H1 (cell line): Measurements from ENCODE around the gene CRB2. TPM values are rescaled to one million over a fixed set of nuclear protein-coding genes. Genes with fewer than 3 reads are reported as not detected.

ENCODE experiments used
- CTCF ChIA-PET: fragments of 300-600 bp; sonication (Branson Sonifier 250); formaldehyde crosslinking; loops from one replicate; lab custom pipeline; 2021; ENCODE audit not compliant: partially characterized antibody; lab: Charles Lee
- POLR2A ChIA-PET: fragments of 300-600 bp; sonication (Branson Sonifier 250); formaldehyde crosslinking; loops from one replicate; lab custom pipeline; 2021; ENCODE audit warnings: inconsistent platforms; ENCODE audit not compliant: partially characterized antibody; lab: Charles Lee
- DNase-seq, 2 experiments: peaks; one replicate each; pipeline versions ENCODE4 v3.0.0 to v3.0.0-alpha.2; 2010 to 2022; ENCODE audit warnings: low spot score in 2 of 2, low read depth in 1 of 2, mixed read lengths in 1 of 2
- FAIRE-seq: peaks from 2 replicates; lab custom pipeline; 2011; peaks lifted over from hg19 to GRCh38; lab: Jason Lieb, UNC
- H2AFZ ChIP-seq: 2 replicates; pipeline ENCODE4 v1.8.1; 2012; ENCODE audit warnings: low read length, inconsistent platforms
- H2AK5ac ChIP-seq: 2 replicates; pipeline ENCODE4 v1.6.1; 2013; ENCODE audit warnings: low read depth, low read length
- H2BK120ac ChIP-seq: replicated peaks from 2 replicates; pipeline ENCODE3; 2013; ENCODE audit warnings: low read depth, low read length, inconsistent platforms
- H2BK12ac ChIP-seq: 2 replicates; pipeline ENCODE4 v1.6.1; 2013; ENCODE audit warnings: low read depth, low read length
- H2BK15ac ChIP-seq: 2 replicates; pipeline ENCODE4 v1.6.1; 2013; ENCODE audit warnings: low read length
- H2BK20ac ChIP-seq: 2 replicates; pipeline ENCODE4 v1.6.1; 2013; ENCODE audit warnings: low read length
- H2BK5ac ChIP-seq: 2 replicates; pipeline ENCODE4 v1.6.1; 2013; ENCODE audit warnings: low read depth, low read length
- H3K14ac ChIP-seq: 2 replicates; pipeline ENCODE4 v1.6.1; 2013; ENCODE audit warnings: inconsistent platforms; ENCODE audit not compliant: insufficient read length
- H3K18ac ChIP-seq: 2 replicates; pipeline ENCODE4 v1.6.1; 2013; ENCODE audit warnings: low read length; ENCODE audit errors: extremely low read depth
- H3K23ac ChIP-seq: 2 replicates; pipeline ENCODE4 v1.6.1; 2013; ENCODE audit warnings: inconsistent platforms; ENCODE audit not compliant: insufficient read length
- H3K23me2 ChIP-seq: 2 replicates; pipeline ENCODE4 v1.6.1; 2013; ENCODE audit warnings: low read depth, low read length
- H3K27ac ChIP-seq: 2 replicates; pipeline ENCODE4 v1.6.1; 2011; ENCODE audit warnings: low read depth, low read length, inconsistent platforms
- H3K27me3 ChIP-seq, 4 experiments: replicated peaks in 1 of 4; 1 replicate in 1 of 4; 2 replicates in 3 of 4; pipeline versions ENCODE4 v1.6.1 to v1.8.1; 2011 to 2013; ENCODE audit warnings: low read length in 3 of 4, mild to moderate bottlenecking in 3 of 4, inconsistent platforms in 2 of 4, mixed read lengths in 2 of 4, moderate library complexity in 1 of 4; ENCODE audit not compliant: control insufficient read depth in 3 of 4, insufficient read depth in 3 of 4; ENCODE audit errors: extremely low read depth in 1 of 4
- H3K36me3 ChIP-seq, 4 experiments: 2 replicates each; pipeline versions ENCODE4 v1.6.1 to v1.8.1; 2011 to 2013; ENCODE audit warnings: mild to moderate bottlenecking in 4 of 4, low read length in 3 of 4, moderate library complexity in 2 of 4, control low read depth in 1 of 4, inconsistent platforms in 1 of 4; ENCODE audit not compliant: insufficient read depth in 4 of 4, control insufficient read depth in 2 of 4
- H3K4ac ChIP-seq: replicated peaks from 2 replicates; pipeline ENCODE3; 2013; ENCODE audit warnings: low read length, low read depth, mixed read lengths, inconsistent platforms; ENCODE audit not compliant: insufficient read length
- H3K4me1 ChIP-seq, 4 experiments: replicated peaks in 1 of 4; 1 replicate in 1 of 4; 2 replicates in 3 of 4; pipeline versions ENCODE4 v1.6.1 to v1.8.1; 2011 to 2013; ENCODE audit warnings: low read length in 3 of 4, inconsistent platforms in 2 of 4, mixed read lengths in 1 of 4; ENCODE audit not compliant: insufficient read depth in 4 of 4, control insufficient read depth in 3 of 4
- H3K4me2 ChIP-seq, 2 experiments: 2 replicates each; pipeline versions ENCODE4 v1.6.1 to v1.8.1; 2011 to 2013; ENCODE audit warnings: low read depth in 2 of 2, low read length in 2 of 2, control low read depth in 1 of 2, inconsistent platforms in 1 of 2, mild to moderate bottlenecking in 1 of 2; ENCODE audit not compliant: insufficient read depth in 1 of 2
- H3K4me3 ChIP-seq, 4 experiments: fragments of 200-600, 300-600 bp in 1 of 4; sonication (generic), shearing (Covaris generic), sonication (Bioruptor Twin) in 1 of 4; 2 replicates each; pipeline versions ENCODE4 v1.5.1 to v1.8.1; 2011 to 2016; ENCODE audit warnings: low read length in 4 of 4, low read depth in 3 of 4, control low read depth in 2 of 4, inconsistent platforms in 2 of 4, mild to moderate bottlenecking in 2 of 4, mixed read lengths in 1 of 4, moderate library complexity in 1 of 4; ENCODE audit not compliant: insufficient read depth in 2 of 4; ENCODE audit errors: extremely low read depth in 1 of 4
- H3K56ac ChIP-seq: replicated peaks from 2 replicates; pipeline ENCODE3; 2013; ENCODE audit warnings: low read depth, mild to moderate bottlenecking, mixed read lengths, low read length, inconsistent platforms; ENCODE audit not compliant: insufficient read length
- H3K79me1 ChIP-seq: 2 replicates; pipeline ENCODE4 v1.6.1; 2013; ENCODE audit warnings: low read depth, low read length, control low read depth
- H3K79me2 ChIP-seq, 2 experiments: 2 replicates each; pipeline versions ENCODE4 v1.6.1 to v1.8.1; 2012 to 2013; ENCODE audit warnings: low read length in 2 of 2, mild to moderate bottlenecking in 2 of 2, inconsistent platforms in 1 of 2; ENCODE audit not compliant: insufficient read depth in 2 of 2, control insufficient read depth in 1 of 2
- H3K9ac ChIP-seq, 4 experiments: replicated peaks in 1 of 4; 1 replicate in 1 of 4; 2 replicates in 3 of 4; pipeline versions ENCODE4 v1.6.1 to v1.8.1; 2011 to 2013; ENCODE audit warnings: low read depth in 3 of 4, low read length in 3 of 4, control low read depth in 2 of 4, mild to moderate bottlenecking in 2 of 4, moderate library complexity in 2 of 4, inconsistent platforms in 1 of 4; ENCODE audit errors: extremely low read depth in 1 of 4
- H3K9me3 ChIP-seq, 2 experiments: 2 replicates each; pipeline versions ENCODE4 v1.6.1 to v1.8.1; 2012 to 2013; ENCODE audit warnings: mild to moderate bottlenecking in 2 of 2, moderate library complexity in 2 of 2, control low read depth in 1 of 2, inconsistent platforms in 1 of 2, low read depth in 1 of 2, low read length in 1 of 2, mixed read lengths in 1 of 2; ENCODE audit not compliant: insufficient read depth in 2 of 2
- H4K20me1 ChIP-seq, 2 experiments: replicated peaks in 1 of 2; 2 replicates each; pipeline versions ENCODE3 to v1.8.1; 2011 to 2013; ENCODE audit warnings: inconsistent platforms in 2 of 2, low read length in 2 of 2, mild to moderate bottlenecking in 1 of 2; ENCODE audit not compliant: insufficient read depth in 2 of 2, control insufficient read depth in 1 of 2
- H4K5ac ChIP-seq: 2 replicates; pipeline ENCODE4 v1.6.1; 2013; ENCODE audit warnings: low read length, low read depth, mixed read lengths, inconsistent platforms; ENCODE audit not compliant: insufficient read length
- H4K8ac ChIP-seq: 2 replicates; pipeline ENCODE4 v1.8.0; 2013; ENCODE audit warnings: mild to moderate bottlenecking, moderate library complexity, low read length, inconsistent platforms; ENCODE audit not compliant: insufficient read depth; ENCODE audit errors: extremely low read depth
- H4K91ac ChIP-seq: replicated peaks from 2 replicates; pipeline ENCODE3; 2013; ENCODE audit warnings: low read length, mixed read lengths, inconsistent platforms; ENCODE audit not compliant: insufficient read length
- CBX5 ChIP-seq: fragments of 300-800, 300-1000 bp; sonication (generic); IDR thresholded peaks from 2 replicates; pipeline ENCODE4 v1.7.1; 2016; ENCODE audit warnings: antibody characterized with exemption, low read length, low read depth
- CHD2 ChIP-seq: IDR thresholded peaks from 2 replicates; pipeline ENCODE4 v1.6.1; 2012; ENCODE audit warnings: low read length, improper control_type of control experiment
- EZH2 ChIP-seq: fragments of 200-600 bp; sonication (generic); IDR thresholded peaks from 2 replicates; pipeline ENCODE4 v1.7.1; 2012; ENCODE audit warnings: low read depth, mild to moderate bottlenecking, moderate library complexity, low read length, inconsistent platforms; ENCODE audit not compliant: severe bottlenecking
- SIRT6 ChIP-seq: IDR thresholded peaks from one replicate; pipeline ENCODE4 v1.7.1; 2012; ENCODE audit warnings: low read length, inconsistent platforms
- WGBS, 2 experiments: shearing (Covaris generic) in 1 of 2; methylation state at CpG; one replicate each; pipeline versions ENCODE4 v1.1.6 to v1.1.7; 2013 to 2015; ENCODE audit warnings: low lambda C conversion rate in 2 of 2, mixed read lengths in 2 of 2, inconsistent platforms in 1 of 2, low coverage in 1 of 2, missing lambda C conversion rate in 1 of 2; ENCODE audit not compliant: insufficient replicate concordance in 2 of 2, insufficient coverage in 1 of 2, insufficient read length in 1 of 2; ENCODE audit errors: extremely low coverage in 1 of 2, missing lambda C conversion rate in 1 of 2; 5-methylcytosine and 5-hydroxymethylcytosine counted together
- polyA plus RNA-seq, 7 experiments: library from polyadenylated mRNA; depleted of rRNA in 3 of 7; stranded (reverse) in 5 of 7; unstranded in 2 of 7; fragments of >200 nt in 5 of 7; fragments of 200-250 nt in 2 of 7; gene quantifications; 1 replicate in 5 of 7; 2 replicates in 1 of 7; 4 replicates in 1 of 7; pipeline versions ENCODE4 v1.2.1 to v1.2.3, GENCODE V29; 2011 to 2013; ENCODE audit warnings: missing spikeins in 2 of 7, mixed read lengths in 2 of 7
- total RNA-seq: library from RNA; stranded (reverse); fragmentation: NEBNext Ultra II Directional; extraction: Animal tissue kit (Norgen Biotek cat#: 25700); gene quantifications from 2 replicates; pipeline ENCODE4 v1.2.1, GENCODE V29; 2021
- TF ChIP-seq, protein P1 (sequence below): IDR thresholded peaks from 2 replicates; pipeline ENCODE4 v1.6.1; 2012; ENCODE audit warnings: inconsistent platforms

Gene CRB2
- total and polyA plus RNA-seq, 2 of the 8 experiments (the other 6 are each of a cell fraction or from before 2014, with no cell fraction given): 4.0 to 8.4 TPM

DNA sequence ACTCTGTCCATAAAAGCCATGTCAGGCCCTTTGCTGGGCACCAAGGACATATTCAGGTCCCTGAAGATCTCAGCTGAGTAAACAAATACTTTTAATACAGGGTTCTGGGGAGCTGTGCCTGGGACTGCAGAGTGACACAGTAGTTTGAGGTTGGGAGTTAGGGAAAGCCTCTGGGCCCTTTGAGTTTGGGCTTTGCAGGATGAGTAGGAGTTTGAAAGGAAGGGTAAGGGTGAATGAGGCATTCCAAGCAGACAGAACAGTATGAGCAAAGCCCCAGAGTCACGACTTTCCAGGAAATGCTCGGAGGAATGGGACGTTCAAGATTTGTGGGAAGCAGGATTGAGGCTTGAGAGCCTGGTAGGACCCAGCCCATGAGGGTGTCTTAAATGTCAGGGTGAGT, 13.3 kb downstream of the CRB2 start:
- WGBS, 2 experiments: 93% methylated on average over 3 of the region's 3 CpGs; no CpG with 5 or more reads in 1 of the 2 experiments
- peaks cover 0 to 31% (median 16%) of the 10 kb centered on the region in 4 experiments; a peak in 6 of 7 replicates for H3K4me1 ChIP-seq
- H3K9me3 ChIP-seq: no peaks in the 10 kb centered on the region
- H3K23ac ChIP-seq: no peak overlapping the region
- H3K9ac ChIP-seq: no peak overlapping the region
- no peak overlapping the region for H4K8ac ChIP-seq
- no peak overlapping the region for H3K56ac ChIP-seq
- no peak overlapping the region for H2BK20ac ChIP-seq
- no peak overlapping the region for H2BK5ac ChIP-seq
- no peak overlapping the region for H2BK120ac ChIP-seq
- no peak overlapping the region for H3K27ac ChIP-seq
- H4K5ac ChIP-seq: no peak overlapping the region
- H3K79me2 ChIP-seq: no peaks in the 10 kb centered on the region
- peaks cover 0 to 11% of the 10 kb centered on the region in 2 experiments for H4K20me1 ChIP-seq
- H2AFZ ChIP-seq: no peak overlapping the region
- H3K4me2 ChIP-seq: no peak overlapping the region
- H3K18ac ChIP-seq: no peak overlapping the region
- H3K23me2 ChIP-seq: 0 out of 2 replicates have a peak, but pooled peaks cover 3% of the 10 kb centered on the region
- no peak overlapping the region for H2BK15ac ChIP-seq
- no peak for DNase-seq
- H3K4me3 ChIP-seq: no peak overlapping the region
- peaks cover 0 to 25% (median 23%) of the 10 kb centered on the region in 4 experiments; a peak in 5 of 7 replicates for H3K27me3 ChIP-seq
- H3K4ac ChIP-seq: no peak overlapping the region
- ChIA-PET CTCF (interaction anchor here (0.6 to 22.0 kb wide), 4 partner anchors 15 to 30 kb away, joined by 3 to 668 read pairs (median 23); partner anchors contain the start of gene CRB2), POLR2A (interaction anchor here (0.9 to 2.1 kb wide), 2 partner anchors 9 to 13 kb away, joined by 3 to 6 read pairs; no protein-coding TSS in a partner anchor)
- peaks cover 0 to 5% (median 2%) of the 10 kb centered on the region in 4 experiments; a peak in 1 of 8 replicates for H3K36me3 ChIP-seq
- H3K14ac ChIP-seq: no peak overlapping the region
- TF ChIP-seq CHD2 (no peak), CBX5 (no peak), EZH2 (no peak), SIRT6 (no peak)
- TF ChIP-seq, protein P1, sequence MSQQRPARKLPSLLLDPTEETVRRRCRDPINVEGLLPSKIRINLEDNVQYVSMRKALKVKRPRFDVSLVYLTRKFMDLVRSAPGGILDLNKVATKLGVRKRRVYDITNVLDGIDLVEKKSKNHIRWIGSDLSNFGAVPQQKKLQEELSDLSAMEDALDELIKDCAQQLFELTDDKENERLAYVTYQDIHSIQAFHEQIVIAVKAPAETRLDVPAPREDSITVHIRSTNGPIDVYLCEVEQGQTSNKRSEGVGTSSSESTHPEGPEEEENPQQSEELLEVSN: no peak
- no peaks in the 10 kb centered on the region for H3K79me1 ChIP-seq
- no peak overlapping the region for H2BK12ac ChIP-seq
- FAIRE-seq: no peak
- H4K91ac ChIP-seq: no peak overlapping the region
- H2AK5ac ChIP-seq: no peak overlapping the region
